ENCODE results near the gene POSTN. TPM values are rescaled to one million over a fixed set of nuclear protein-coding genes. Genes with fewer than 3 reads are reported as not detected.
A peak's percentile ranks its signal among the peaks of the same experiment; 100 is the strongest.
"Not testable (repeated sequence)": the region's sequence is repeated elsewhere in the genome, so short reads cannot be mapped to it uniquely, and the experiment has no call there.

POSTN gene
- total RNA-seq, 1 donor from 2014 or later: 947 TPM

DNA sequence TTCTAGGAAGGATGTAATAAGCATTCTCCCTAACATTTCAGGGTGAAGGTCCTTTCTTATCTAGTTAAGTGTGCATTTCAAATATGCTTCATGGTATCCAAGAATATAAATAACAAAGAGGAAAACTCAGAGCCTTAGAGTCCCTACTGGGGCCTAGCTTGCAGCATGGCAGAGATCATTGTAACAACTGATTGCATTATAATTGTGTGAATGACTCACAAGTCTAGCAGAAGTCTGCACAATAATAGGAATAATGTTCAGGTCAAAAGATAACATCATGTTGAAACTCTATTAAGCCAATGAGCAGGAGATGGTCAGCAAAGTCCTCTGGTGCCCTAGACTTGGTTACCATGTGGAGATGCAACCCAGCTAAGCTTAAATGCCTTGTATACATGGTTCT is 3.4 kb downstream of the POSTN start:
- DNase-seq: peak; percentile 30

DNA sequence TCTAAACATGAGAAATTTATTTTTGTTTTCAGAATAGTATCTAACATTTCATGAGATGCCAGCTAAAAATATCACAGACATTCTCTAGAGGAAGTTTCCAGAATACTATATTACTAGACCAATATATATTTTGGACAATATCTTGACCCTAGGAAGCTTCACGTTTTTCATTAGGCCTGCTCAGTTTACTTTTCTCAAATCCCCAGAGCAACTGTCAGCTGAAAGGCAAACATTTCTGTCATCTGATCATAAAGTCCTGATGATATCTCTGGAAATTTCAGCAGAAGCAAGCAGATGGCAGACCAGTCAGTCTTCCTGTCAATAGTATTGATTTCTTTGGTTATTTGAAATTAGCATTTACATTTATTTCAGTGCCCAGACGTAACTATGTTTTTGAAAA is 4.0 kb downstream of the POSTN start:
- no peak for DNase-seq

DNA sequence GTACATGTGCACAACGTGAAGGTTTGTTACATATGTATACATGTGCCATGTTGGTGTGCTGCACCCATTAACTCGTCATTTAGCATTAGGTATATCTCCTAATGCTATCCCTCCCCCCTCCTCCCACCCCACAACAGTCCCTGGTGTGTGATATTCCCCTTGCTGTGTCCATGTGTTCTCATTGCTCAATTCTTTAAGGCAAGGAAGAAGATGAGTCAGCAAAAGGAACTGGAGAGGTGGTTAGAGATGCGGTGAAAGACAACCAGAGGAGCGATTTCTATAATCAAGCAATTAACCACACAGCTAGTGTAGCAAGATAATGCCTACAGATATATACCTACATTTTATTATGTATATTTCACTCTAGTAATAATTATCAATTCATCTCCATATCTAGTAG is 9.2 kb downstream of the POSTN start:
- not testable (repeated sequence) for DNase-seq

DNA sequence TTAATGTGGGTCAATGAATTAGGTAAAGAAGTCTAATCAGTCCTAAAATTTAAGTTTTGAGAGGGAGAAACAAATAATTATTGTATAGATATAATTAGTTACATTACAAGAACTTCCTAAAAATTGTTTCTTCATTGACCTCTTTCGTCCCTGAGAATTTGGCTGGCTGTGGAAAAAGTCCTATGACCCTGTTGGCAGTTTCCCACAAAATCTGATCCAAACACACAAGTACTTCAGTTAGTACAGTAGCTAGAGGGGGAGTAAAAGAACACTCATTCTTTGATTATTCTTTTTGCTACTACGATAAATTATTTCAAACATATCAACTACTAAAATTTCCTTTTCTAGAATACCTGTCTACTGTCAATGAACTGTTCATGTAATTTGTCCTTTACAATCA is 11.3 kb downstream of the POSTN start:
- no peak for DNase-seq

DNA sequence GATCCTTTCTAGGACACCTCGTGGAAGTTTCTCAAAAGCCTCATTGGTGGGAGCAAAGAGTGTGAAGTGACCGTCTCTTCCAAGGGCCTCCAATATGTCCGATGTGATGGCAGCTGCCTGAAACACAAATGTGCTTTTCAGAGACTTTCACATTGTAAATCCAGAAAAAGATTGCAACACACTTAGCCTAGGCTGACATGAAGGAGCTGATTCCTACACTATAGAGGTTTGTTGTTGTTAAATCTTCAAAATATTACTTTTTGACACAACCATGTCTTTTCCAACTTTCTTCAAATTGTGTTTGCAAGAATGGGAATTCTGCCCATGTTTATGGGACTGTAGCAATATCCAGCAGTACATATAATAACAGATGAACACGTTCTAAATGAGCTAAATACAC is 12.4 kb downstream of the POSTN start:
- DNase-seq: no peak

DNA sequence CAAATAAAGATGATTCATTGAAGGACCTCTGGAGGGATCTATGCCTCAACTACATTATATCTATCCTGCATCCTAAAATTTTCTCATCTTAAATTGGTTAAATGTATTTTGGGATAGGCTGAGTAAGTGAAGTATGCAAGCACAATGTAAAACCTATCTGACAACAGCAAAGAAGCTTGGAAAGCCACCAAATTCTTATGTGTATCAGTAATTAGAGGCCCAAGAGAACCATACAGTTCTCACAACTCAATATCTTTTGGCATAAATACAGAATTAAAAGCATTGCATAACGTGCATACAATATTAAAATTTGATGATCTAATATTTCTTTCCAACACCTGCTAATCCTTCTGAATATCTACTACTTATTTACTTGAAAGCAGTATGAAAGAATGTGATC is 13.0 kb downstream of the POSTN start:
- DNase-seq: no peak

DNA sequence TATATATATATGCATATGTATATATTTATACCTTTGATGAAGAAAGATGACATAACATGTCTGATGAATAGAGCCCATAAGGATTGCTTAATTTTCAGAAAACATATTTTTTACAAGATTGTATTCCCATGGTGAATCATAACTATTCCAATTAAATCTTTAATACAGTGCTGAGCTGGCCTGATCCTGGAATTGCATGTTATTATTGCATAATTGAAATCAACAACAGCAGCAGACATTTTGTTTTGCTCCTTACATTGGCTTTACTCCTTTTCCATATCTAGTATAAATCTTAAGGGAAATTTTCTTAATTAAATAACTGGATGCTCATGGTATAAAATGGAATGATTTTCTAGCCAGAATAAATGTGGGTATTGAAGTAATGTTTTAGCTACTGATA is 22.0 kb downstream of the POSTN start:
- no peak for DNase-seq

DNA sequence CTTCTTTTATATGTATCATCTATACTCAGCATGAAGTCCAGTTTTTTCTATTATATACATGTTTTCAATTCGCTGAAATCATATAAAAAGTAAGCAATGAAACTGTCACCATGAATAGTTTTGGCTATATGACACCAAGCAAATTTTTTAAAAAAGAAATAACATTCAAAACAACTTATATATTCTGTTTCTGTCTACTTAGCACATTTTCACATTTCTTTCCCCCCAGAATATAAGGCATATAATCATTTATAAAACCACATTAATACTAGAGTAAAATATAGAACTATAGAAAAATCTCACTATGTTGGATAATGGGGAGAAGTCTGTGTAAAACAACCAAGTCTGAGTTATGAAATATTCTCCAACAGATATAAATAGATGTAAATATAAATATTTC is 33.1 kb downstream of the POSTN start:
- no peak for DNase-seq

DNA sequence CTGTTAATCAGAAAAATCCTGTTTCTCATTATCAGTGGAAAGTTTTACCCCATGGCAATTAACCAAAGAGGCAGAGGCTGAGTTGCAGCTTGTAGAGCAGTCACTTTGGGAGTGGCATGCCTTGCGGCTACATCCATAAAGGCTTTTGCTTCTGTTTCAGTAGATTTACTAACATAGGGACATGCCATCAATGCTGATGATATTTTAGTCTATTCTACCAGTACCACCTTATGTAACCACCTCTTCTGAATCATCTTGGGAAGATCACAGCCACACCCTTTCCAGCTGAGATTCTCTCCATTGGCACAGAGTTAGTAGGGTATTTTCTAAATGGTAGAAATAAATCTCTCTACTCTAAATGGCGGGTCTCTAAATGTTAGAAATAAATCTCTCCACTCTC is 37.5 kb downstream of the POSTN start:
- no peak for DNase-seq

DNA sequence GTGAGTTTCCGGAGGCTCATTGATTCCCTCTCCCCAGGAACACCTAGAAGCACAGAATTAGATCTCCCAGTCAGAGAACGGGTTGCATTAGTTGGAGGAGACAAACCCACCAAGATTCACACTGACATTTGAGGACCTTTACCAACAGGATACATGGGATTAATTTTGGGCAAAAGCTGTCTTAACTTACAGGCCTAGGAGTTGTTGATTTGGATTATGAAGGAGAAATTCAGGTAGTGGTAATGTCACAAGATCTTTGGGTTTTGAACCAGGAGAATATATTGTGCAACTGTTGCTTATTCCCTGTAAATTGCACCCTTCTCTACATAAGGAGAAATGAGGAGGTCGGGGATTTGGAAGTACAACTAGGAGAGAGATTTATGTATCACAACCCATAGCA is 38.0 kb downstream of the POSTN start:
- no peak for DNase-seq

DNA sequence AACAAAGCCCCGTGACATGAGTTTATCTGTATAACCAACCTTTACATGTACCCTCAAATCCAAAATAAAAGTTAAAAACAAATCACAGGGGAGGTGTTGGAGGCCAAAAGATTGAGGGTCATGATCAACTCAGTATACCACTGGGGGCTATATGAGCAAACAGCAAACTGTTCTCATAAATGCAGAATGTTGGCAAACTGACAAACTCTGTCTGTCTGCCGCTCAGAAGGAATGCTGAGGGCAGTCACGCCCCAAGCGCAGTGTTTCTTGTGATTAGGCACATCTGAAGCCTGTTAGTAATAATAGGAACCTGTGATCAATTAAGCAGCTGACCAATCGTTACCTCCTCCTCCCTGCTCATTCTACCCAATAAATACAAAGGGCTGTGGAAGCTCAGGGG is 39.8 kb downstream of the POSTN start:
- DNase-seq: not testable (repeated sequence)

DNA sequence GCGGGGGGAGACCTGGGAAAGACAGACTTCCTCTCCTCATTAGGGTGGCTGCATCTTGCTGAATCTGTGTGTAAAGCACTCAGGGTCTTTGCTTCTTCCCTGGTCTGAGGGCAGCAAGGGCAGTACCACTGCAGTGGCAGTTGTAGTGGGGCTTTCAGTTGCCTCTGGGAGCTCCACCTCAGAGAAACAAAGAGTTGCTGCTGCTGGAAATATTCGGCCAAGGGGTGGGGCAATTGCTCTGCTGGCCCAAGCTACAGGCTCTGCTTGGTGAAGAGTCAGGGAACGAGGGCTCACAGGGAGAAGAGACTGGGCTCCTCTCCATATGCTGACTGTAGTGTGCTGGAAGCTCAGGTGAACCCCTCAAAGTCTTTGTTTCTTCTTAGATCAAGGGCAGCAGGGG is 52.5 kb downstream of the POSTN start:
- DNase-seq: no peak

DNA sequence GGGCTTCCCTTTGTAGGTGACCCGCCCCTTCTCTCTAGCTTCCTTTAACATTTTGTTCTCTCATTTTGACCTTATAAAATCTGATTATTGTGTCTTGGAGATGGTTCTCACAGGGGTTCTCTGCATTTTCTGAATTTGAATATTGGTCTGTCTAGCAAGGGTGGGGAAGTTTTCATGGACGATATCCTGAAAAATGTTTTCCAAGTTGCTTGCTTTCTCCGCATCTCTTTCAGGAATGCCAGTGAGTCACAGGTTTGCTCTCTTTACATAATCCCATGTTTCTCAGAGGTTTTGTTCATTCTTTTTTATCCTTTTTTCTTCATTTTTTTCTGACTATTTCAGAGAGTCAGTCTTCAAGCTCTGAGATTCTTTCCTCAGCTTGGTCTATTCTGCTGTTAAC is 53.6 kb downstream of the POSTN start:
- DNase-seq: no peak

DNA sequence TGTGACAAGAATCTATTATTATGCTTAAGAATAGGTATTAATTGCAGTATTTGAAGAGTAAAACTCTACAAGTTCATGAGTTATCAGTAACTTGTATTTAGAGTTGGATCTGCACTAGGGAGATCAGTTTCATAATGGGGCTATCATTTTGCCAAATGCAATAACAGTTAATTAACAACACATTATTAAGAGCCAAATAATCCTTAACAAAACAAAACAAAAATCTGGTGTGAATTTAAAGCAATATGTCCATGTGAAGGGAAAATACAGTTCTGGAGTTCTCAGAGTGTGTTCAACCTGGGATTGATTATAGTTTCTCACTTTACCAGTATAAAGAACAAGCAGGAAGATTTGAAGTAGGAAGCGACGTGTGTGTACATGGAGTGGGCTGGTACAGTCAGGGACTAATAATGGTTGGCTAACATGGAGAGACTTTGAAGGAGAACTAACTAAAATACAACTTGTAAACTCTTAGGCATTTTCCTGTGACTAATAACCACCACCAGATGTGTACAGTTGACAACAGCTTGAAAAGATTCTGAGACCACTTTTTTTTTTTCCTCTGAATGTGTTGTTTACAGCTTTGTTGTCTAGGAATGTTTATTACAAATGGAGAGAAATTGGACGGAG is 58.5 kb downstream of the POSTN start:
- peak; percentile 74 for DNase-seq

DNA sequence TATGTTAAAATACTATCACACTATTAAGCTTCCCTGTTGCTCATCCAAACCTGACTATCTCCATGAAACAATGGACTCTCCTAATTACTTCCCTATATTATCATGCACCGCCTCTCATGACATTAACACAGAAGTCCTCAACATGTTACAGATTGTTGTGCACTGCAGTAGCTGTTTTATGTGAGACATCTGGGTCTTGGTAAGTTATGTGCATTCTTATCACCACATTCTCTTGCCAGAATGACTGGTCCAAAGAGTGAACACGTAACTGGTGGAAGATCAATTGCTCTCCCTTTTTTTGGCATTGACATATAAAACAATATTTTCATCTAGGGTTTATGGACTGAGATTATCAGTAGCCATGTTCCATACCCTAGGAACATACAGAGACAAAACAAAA is 59.4 kb downstream of the POSTN start:
- DNase-seq: no peak

DNA sequence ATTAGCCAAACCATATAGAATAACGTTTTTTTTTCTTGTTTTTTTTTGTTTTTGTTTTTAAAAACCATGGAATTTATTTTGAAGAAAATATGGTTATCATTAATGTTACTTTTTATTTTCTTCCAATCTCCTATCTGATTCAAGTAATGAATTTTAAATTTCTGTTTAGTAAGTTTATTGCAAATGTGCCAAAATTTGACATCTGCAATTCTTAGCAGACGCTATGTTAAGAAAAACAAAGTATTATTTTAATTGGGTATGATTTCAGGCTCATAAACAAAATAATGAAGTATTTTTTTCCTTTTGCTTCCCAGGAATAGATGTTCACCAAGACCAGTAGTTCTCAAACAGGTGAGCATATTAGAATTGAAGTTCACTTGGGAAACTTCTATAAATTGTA is 63.1 kb downstream of the POSTN start:
- DNase-seq: no peak

DNA sequence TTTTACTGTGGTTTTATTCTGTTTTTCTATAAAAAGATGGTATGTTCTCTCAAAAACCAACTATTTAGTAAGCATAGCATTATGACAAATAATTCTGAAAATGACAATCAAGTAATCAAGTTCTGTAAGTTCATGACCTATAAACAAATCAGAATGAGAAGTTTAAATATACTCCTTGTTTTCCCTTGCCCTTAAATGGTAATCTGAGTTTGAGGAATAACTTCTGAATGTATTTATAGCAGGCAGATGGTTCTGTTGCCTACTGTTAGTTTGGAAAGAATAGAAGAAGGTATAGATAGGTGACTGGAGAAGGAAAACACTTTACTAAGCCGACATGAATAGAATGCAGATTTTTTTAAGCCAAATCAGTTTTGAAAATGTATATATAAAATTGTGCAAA is 63.9 kb downstream of the POSTN start:
- no peak for DNase-seq

DNA sequence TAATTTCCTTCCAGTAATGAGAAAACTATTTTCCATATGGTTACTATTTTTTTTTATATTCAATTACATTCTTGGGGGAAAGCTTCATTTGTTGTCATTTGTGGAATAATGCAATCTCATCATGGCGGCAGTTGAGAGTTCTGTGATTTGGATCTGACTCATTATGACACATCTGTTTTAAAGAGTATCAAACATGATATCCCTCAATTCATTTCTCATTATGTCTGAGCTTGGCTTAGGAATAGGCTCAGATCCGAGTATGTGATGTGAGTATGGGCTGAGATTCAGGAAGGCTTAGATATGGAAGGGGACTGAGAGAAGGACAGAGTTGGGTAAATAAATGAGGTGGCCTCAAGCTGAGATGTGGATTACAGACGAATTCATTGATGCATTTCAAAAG is 64.4 kb downstream of the POSTN start:
- peak; percentile 19 for DNase-seq

DNA sequence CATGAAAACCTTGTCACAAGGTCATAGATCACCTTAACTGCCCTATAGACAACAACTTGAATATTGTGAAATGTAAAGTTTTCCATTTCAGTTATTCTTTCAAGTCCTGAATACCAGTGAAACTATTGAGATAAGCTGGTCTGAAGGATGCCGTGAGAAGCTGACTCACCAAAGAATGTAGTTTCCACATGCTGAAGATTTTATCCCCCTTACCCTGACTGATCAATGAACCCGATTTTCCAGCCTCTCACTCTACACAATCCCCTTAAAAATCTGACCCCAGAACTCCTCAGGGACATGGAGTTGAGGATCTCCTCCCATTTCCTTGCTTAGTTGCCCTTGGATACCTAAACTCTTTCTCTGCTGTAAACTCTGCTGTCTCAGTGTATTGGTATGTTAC is 67.5 kb downstream of the POSTN start:
- DNase-seq: no peak

DNA sequence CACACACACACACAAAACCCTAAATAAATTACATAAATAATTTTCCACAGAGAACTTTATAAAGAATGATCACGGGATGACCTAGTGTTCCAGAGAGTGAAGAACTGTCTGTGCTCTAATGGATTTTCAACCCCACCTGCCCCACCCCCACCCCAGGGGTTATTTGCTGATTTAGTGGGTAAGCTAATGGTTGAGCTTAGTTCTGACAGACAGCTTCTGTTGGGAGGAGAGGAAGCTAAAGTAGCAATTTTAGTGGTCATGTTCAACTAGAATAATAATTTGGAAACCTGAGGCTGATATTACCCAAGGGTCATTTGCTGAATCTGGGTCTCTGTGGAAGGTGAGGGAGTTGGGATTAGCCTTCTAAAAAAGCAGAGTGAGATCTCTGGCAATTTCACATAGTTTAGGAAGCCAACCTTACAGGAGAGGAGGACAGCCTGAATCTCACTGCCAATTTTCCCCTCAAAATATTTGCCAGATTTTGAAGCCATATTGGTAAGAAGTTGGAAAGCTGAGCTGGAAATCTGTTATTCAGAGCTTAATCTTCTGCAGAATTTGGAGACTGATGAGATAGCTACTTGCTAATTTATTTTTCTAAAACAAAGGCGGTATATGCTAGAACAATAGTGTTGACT is 68.7 kb downstream of the POSTN start:
- DNase-seq: no peak

DNA sequence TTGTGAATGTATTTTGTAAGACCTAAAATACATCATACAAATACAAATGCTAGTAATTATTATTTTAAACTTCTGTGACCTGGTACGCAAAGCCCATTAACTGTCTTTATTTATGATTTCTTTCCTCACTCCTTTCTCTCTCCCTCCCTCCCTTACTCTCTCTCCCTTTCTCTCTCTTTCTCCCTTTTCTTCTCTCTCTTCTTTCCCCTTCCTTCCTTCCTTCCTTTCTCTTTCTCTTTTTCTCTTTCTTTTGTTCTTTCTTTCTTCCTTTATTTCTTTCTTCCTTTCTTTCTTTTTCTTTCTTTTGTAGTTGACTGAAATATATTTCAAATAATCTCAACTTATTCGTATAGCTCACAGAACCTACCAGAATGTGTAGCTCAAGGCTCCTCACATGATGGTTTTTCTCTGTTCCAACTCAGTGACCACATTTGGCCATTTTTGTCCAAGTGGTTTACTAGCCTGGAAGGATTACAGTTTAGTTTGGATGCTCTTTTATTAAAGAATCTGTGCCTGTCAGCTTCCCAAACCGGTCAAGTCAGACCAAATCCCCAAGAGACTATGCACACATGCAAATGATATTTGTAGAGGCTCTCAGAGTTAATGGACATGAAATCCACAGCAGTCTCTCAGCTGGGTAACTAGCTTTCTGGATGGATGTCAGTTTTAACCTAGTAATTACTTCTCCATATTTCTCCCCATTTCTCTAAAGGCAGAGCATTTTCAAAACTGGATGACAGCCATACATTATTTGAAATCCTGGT is 71.7 kb downstream of the POSTN start:
- DNase-seq: peak; percentile 54

DNA sequence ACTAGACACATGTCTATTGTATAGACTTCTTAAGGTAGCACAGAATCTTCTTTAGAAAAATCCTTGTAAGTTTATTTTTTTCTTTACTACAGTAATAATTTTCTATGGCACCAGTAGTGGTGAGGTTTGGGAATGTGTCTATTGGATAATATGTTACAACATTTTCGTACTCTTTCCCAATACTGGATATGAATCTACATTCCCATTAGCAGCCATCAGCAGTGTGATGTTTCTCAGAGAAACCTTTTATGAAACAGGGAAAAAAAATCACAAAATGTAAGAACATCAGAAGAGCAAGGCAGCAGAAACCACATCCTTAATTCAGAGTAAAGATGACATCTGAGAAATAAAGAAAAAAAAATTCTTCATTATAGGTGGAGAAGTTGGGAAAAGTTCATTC is 83.3 kb downstream of the POSTN start:
- no peak for DNase-seq
